ENCODE measurements around the gene FCMR.
A peak's percentile ranks its signal among the peaks of the same experiment; 100 is the strongest.

DNA sequence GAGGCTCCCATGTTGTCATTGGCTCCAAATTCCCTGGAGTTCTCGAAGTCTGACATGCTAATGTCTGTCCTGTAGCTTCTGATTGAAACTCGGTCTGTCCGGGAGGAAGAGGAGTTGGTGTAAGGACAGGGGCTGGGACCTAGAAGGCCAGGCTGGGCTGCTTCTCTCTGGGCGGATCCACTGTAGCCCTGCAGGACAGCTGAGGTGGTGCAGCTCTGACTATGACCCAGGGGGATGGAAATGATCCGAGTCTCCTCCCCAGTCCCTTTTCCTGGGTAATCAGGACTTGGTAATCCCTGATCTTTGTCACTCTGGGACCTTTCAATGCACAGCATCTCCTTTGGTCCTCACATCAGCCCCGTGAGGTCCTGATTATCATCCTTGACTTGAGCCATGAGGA, 10.0 kb upstream of the FCMR start:
- TF ChIP-seq, protein P1, sequence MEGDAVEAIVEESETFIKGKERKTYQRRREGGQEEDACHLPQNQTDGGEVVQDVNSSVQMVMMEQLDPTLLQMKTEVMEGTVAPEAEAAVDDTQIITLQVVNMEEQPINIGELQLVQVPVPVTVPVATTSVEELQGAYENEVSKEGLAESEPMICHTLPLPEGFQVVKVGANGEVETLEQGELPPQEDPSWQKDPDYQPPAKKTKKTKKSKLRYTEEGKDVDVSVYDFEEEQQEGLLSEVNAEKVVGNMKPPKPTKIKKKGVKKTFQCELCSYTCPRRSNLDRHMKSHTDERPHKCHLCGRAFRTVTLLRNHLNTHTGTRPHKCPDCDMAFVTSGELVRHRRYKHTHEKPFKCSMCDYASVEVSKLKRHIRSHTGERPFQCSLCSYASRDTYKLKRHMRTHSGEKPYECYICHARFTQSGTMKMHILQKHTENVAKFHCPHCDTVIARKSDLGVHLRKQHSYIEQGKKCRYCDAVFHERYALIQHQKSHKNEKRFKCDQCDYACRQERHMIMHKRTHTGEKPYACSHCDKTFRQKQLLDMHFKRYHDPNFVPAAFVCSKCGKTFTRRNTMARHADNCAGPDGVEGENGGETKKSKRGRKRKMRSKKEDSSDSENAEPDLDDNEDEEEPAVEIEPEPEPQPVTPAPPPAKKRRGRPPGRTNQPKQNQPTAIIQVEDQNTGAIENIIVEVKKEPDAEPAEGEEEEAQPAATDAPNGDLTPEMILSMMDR (IDR thresholded peaks at IDR 0.05): peak in 1 of 6 experiments; percentile 9
- no peak for TF ChIP-seq POLR2A (IDR thresholded peaks at IDR 0.05)
